HG03108 (cell line): ENCODE measurements around the gene NAP1L3.

Experiments used
- ATAC-seq: cut with Tn5 transposase; IDR thresholded peaks from one replicate; pipeline ENCODE4 v1.9.1; 2021; ENCODE audit warnings: moderate library complexity; ENCODE audit not compliant: unreplicated experiment

Gene NAP1L3, protein sequence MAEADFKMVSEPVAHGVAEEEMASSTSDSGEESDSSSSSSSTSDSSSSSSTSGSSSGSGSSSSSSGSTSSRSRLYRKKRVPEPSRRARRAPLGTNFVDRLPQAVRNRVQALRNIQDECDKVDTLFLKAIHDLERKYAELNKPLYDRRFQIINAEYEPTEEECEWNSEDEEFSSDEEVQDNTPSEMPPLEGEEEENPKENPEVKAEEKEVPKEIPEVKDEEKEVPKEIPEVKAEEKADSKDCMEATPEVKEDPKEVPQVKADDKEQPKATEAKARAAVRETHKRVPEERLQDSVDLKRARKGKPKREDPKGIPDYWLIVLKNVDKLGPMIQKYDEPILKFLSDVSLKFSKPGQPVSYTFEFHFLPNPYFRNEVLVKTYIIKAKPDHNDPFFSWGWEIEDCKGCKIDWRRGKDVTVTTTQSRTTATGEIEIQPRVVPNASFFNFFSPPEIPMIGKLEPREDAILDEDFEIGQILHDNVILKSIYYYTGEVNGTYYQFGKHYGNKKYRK

DNA sequence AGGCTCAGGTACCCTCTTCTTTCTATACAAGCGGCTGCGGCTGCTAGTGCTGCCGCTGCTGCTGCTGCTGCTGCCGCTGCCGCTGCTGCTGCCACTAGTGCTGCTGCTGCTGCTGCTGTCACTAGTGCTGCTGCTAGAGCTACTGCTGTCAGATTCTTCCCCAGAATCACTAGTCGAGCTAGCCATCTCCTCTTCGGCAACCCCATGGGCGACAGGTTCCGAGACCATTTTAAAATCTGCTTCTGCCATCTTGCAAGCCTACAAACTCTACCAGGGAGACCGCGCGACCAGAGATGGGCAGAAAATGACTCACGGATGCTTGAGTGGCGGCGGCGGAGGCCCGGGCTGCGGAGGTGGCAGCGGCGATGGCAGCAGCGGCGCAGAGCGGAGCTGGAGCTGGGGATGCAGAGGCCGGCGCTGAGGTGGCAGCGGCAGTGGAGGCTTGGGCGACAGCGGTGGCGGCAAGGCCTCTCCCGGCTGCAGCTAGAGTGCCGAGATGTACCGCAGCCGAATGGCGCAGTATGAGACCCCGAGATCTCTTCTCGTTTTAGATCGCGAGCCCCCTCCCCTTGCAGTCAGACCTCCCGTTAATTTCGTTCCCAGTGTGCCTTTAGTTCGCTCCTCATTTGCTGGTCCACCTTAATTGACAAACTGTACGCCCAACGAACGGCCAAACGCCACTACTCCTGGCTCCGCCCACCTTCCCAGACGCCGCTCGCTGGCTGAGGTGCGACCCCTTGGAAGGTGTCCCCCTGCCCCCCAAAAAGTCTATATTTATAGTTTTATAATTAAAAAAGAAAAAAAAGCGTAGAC is at the start of gene NAP1L3:
Gene NAP1L3, minus strand, starts transcription at position 523 of the 813 bp plus-strand sequence. Its CDS starts 274 bp downstream, at position 249.
- ATAC-seq, result no peak

DNA sequence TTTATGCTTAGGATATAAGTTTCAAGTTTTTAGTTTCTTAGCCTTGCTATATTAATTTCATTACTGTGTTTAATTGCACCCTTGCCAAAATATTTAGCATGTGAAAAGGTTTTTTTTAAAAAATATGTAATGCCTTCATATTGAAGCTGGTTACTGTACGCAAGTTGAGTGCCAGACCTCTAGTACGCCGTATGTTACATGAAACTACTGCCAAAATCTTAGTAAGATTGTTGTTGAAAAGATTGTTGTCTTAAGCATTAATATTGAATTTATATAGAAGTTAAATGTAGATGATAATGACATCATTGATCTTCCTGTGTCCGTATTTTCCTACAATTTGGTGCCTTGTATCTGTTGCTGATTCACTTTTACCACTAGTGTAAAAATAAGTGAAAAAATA is 37.7 kb upstream of the NAP1L3 start:
- no peak for ATAC-seq

DNA sequence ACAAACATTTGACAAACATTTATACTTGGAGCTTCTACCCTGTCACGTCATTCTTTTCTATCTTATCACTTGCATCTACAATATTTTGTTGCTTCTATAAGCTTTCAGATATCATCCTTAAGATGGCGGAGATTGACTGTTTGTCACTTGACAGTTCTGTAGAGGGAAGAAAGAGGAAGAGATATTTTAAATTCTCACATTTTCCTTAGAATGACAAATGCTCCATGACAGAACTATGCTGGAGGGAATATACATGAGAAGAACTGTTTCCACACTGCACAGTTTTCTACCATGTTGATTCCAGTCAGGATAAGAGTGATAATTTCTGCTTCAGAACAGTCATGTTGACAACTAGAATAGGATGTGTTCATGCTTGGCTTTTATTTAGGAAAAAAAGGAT is 30.3 kb upstream of the NAP1L3 start:
- no peak for ATAC-seq

DNA sequence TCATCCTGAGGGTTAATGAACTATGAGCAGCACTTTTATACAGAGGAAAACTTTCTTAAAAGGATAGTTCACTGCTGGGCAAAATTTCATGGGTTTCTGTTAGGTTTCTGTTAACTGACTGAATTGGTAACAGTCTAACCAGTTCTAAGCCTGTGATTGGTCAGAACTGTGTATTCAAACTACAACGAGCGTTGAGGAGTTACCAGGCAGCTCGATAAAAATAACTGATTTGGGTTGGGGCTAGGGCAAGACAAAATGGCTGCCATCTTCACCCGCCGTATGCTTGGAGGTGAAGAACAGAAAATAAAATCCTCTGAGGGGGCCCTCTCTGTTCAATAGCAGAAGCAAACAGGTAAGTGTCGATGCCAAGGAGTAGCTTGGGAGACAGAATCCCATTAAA is 22.6 kb upstream of the NAP1L3 start:
- ATAC-seq, result no peak

DNA sequence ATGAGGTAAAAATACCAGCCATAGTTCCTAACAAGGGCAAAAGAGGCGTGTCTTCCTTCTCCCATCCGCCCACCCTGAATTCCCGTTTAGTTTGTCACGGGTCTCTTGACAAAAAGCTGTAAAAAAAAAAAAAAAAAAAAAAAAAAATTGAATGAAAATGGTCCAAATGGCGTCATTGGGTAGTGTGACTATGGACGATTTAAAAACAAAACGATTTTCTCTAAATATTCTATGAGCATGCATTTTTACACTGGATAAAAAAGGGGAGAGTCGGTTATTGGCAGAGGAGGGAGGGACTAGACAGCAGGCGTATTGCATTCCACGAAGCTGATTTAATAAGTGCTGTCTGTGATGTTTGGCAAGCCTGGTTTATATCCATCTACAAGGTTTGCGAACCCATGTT is 492 bp upstream of the NAP1L3 start, which contains the start of gene FAM133A:
Gene FAM133A, plus strand, starts transcription at position 338 of the 403 bp plus-strand sequence. CDS start 35,214 bp downstream, outside the sequence.
- ATAC-seq, result no peak

DNA sequence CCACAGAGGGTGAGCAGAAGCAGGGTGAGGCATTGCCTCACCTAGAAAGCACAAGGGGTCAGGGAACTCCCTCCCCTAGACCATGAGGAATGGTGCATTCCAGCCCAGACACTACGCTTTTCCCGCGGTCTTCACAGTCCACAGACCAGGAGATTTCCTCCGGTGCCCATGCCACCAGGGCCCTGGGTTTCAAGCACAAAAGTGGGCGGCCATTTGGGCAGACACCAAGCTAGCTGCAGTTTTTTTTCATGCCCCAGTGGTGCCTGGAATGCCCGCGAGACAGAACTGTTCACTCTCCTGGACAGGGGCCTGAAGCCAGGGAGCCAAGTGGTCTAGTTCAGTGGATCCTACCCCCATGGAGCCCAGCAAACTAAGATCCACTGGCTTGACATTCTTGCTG is 12.8 kb downstream of the NAP1L3 start:
- no peak for ATAC-seq

DNA sequence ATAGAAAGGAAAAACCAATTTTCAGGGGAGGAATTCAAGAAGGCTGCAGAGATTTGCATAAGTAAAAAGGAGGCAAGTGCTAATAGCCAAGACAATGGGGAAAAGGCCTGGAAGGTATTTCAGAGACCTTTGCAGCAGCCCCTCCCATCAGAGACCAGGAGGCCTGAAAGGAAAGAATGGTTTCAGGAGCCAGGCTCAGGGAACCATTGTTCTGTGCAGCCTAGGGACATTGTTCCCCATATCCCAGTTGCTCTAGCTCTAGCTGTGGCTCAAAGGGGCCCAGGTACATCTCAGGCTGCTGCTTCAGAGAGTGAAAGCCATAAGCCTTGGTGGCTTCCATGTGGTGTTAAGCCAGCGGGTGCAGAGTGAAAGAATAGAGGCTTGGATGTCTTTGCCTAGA is 24.0 kb downstream of the NAP1L3 start:
- ATAC-seq, result no peak

DNA sequence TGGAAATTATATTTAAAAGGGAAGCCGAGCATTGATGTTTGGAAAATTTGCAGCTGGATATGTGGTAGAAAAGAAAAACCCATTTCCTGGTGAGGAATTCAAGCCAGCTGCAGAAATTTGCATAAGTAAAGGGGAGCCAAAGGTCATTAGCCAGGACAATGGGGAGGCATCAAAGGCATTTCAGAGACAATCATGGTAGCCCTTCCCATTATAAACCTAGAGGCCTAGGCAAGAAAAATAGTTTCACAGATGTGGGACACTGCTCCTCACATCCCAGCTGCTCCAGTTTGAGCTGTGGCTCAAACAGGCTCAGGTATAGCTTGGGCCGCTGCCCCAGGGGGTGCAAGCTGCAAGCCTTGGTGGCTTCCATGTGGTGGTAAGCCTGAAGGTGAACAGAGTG is 35.8 kb downstream of the NAP1L3 start:
- no peak for ATAC-seq
